Osteocyte (in vitro differentiated cells): Measurements from ENCODE around the gene TICRR. TPM values are rescaled to one million over a fixed set of nuclear protein-coding genes. Genes with fewer than 3 reads are reported as not detected.

ENCODE experiments used
- DNase-seq: peaks from one replicate; pipeline ENCODE4 v3.0.0; 2021; ENCODE audit warnings: mixed read lengths; ENCODE audit not compliant: unreplicated experiment; ENCODE audit errors: extremely low spot score
- H3K27ac Mint-ChIP-seq: one replicate; pipeline ENCODE4 v1.8.0; 2021; ENCODE audit warnings: mild to moderate bottlenecking, mixed read lengths; ENCODE audit not compliant: unreplicated experiment
- H3K27me3 Mint-ChIP-seq: one replicate; pipeline ENCODE4 v1.8.0; 2021; ENCODE audit warnings: mixed read lengths; ENCODE audit not compliant: unreplicated experiment
- H3K36me3 Mint-ChIP-seq: one replicate; pipeline ENCODE4 v1.8.0; 2021; ENCODE audit warnings: mixed read lengths; ENCODE audit not compliant: unreplicated experiment
- H3K4me1 Mint-ChIP-seq: one replicate; pipeline ENCODE4 v1.8.0; 2021; ENCODE audit warnings: mixed read lengths; ENCODE audit not compliant: unreplicated experiment
- H3K4me3 Mint-ChIP-seq: one replicate; pipeline ENCODE4 v1.8.0; 2021; ENCODE audit warnings: mild to moderate bottlenecking, moderate library complexity, mixed read lengths; ENCODE audit not compliant: unreplicated experiment
- H3K9me3 Mint-ChIP-seq: one replicate; pipeline ENCODE4 v1.8.0; 2021; ENCODE audit warnings: mixed read lengths; ENCODE audit not compliant: unreplicated experiment
- CTCF ChIP-seq: fragments of 200-600 bp; sonication (generic); IDR thresholded peaks from 2 replicates; pipeline ENCODE4 v1.5.0; 2021; ENCODE audit warnings: antibody characterized with exemption, mild to moderate bottlenecking, moderate library complexity
- total RNA-seq: library from RNA; stranded (reverse); gene quantifications from 2 replicates; pipeline ENCODE4 v1.2.1, GENCODE V29; 2021

Gene TICRR
- total RNA-seq, 1 donor from 2014 or later: 2.1 TPM

GRCh38 chr15:89645680-89646079, 70.4 kb downstream of the TICRR start:
- TF ChIP-seq CTCF: no peak
- Mint-ChIP-seq H3K4me3 (no peak overlapping the region), H3K9me3 (no peaks in the 10 kb centered on the region), H3K27ac (no peak overlapping the region), H3K36me3 (peaks cover 23% of the 10 kb centered on the region), H3K4me1 (peaks cover 5% of the 10 kb centered on the region), H3K27me3 (no peaks in the 10 kb centered on the region)
- no peak for DNase-seq

- Mint-ChIP-seq H3K4me3 (no peak overlapping the region), H3K27ac (no peak overlapping the region), H3K36me3 (peaks cover 26% of the 10 kb centered on the region), H3K4me1 (peaks cover 5% of the 10 kb centered on the region), H3K9me3 (no peaks in the 10 kb centered on the region), H3K27me3 (no peaks in the 10 kb centered on the region)
- DNase-seq: no peak
- no peak for TF ChIP-seq CTCF
Measured at GRCh38 chr15:89646416-89647141, 71.3 kb downstream of the TICRR start.

GRCh38 chr15:89647191-89647851, 72.1 kb downstream of the TICRR start:
- peak; percentile 90 for TF ChIP-seq CTCF
- peaks cover 26% of the 10 kb centered on the region for H3K36me3 Mint-ChIP-seq
- H3K4me3 Mint-ChIP-seq: no peak overlapping the region
- H3K9me3 Mint-ChIP-seq: no peaks in the 10 kb centered on the region
- peaks cover 5% of the 10 kb centered on the region for H3K4me1 Mint-ChIP-seq
- DNase-seq: peak; percentile 93
- no peaks in the 10 kb centered on the region for H3K27me3 Mint-ChIP-seq
- H3K27ac Mint-ChIP-seq: no peak overlapping the region

- no peaks in the 10 kb centered on the region for H3K27me3 Mint-ChIP-seq
Measured at GRCh38 chr15:89648106-89649012, 73.1 kb downstream of the TICRR start.

More at GRCh38 chr15:89648106-89649012, 73.1 kb downstream of the TICRR start:
- Mint-ChIP-seq H3K36me3 (peaks cover 26% of the 10 kb centered on the region), H3K9me3 (no peaks in the 10 kb centered on the region), H3K27ac (no peak overlapping the region), H3K4me1 (peaks cover 8% of the 10 kb centered on the region), H3K4me3 (no peak overlapping the region)
- no peak for DNase-seq
- no peak for TF ChIP-seq CTCF
